K562 (cell line): ENCODE results near the gene PRDM8. TPM values are rescaled to one million over a fixed set of nuclear protein-coding genes. Genes with fewer than 3 reads are reported as not detected.

Source experiments
- BACH1 ChIP-seq: fragments of 200-800 bp; sonication (Bioruptor generic); IDR thresholded peaks from 2 replicates; pipeline ENCODE4 v1.6.1; 2016; ENCODE audit warnings: missing genetic modification characterization, missing compliant biosample characterization
- CCAR2 ChIP-seq: fragments of 200-400 bp; formaldehyde crosslinking; IDR thresholded peaks from 2 replicates; pipeline ENCODE4 v1.6.1; 2017; ENCODE audit warnings: mild to moderate bottlenecking, low read depth, low read length
- FOXM1 ChIP-seq, 2 experiments: fragments of 450-650 bp in 1 of 2; sonication (generic) in 1 of 2; formaldehyde crosslinking in 1 of 2; IDR thresholded peaks; 2 replicates each; pipeline versions ENCODE4 v1.6.1 to v1.9.0; 2017 to 2022; ENCODE audit warnings: low read depth in 2 of 2, mild to moderate bottlenecking in 2 of 2, missing genetic modification reagents in 1 of 2, moderate library complexity in 1 of 2
- MEF2D ChIP-seq: conservative IDR thresholded peaks from 2 replicates; pipeline ENCODE4 v1.6.1; 2016; ENCODE audit warnings: low read depth, missing genetic modification characterization, missing compliant biosample characterization
- MEIS2 ChIP-seq: fragments of 450-650 bp; IDR thresholded peaks from 2 replicates; pipeline ENCODE4 v1.6.1; 2014; ENCODE audit warnings: mild to moderate bottlenecking; ENCODE audit not compliant: partially characterized antibody
- POLR2G ChIP-seq: fragments of 200-400 bp; formaldehyde crosslinking; IDR thresholded peaks from 2 replicates; pipeline ENCODE4 v1.6.1; 2017; ENCODE audit warnings: low read depth, mild to moderate bottlenecking, antibody characterized with exemption, low read length, moderate library complexity
- PYGO2 ChIP-seq: fragments of 450-650 bp; IDR thresholded peaks from 2 replicates; pipeline ENCODE4 v1.6.1; 2016; ENCODE audit warnings: mild to moderate bottlenecking, missing genetic modification characterization, moderate library complexity, missing compliant biosample characterization
- ZNF551 ChIP-seq: fragments of 250-450 bp; sonication (Bioruptor Pico); IDR thresholded peaks from 2 replicates; pipeline ENCODE4 v1.5.0; 2021; ENCODE audit warnings: mild to moderate bottlenecking, moderate library complexity
- ZNF696 ChIP-seq: fragments of 250-450 bp; sonication (Bioruptor Pico); conservative IDR thresholded peaks from 2 replicates; pipeline ENCODE4 v1.4.0; 2020; ENCODE audit warnings: mild to moderate bottlenecking, moderate library complexity
- polyA plus RNA-seq, 8 experiments: library from polyadenylated mRNA; depleted of rRNA in 4 of 8; stranded (reverse) in 5 of 8; unstranded in 3 of 8; fragments of >200 nt; fragmentation: Nextera tagmentation in 2 of 8; fragmentation: Illumina TruSeq in 1 of 8; extraction: Ambion mirVana in 2 of 8; extraction: Trizol in 1 of 8; gene quantifications; 2 replicates each; pipeline versions ENCODE4 v1.2.1 to v1.2.3, GENCODE V29; 2011 to 2014; ENCODE audit warnings: inconsistent platforms in 1 of 8, missing spikeins in 1 of 8
- total RNA-seq, 7 experiments: library from RNA; depleted of rRNA in 6 of 7; stranded (reverse); fragments of >200 nt in 6 of 7; fragmentation: Illumina TruSeq in 2 of 7; extraction: Trizol in 2 of 7; gene quantifications; 2 replicates each; pipeline versions ENCODE4 v1.2.1 to v1.2.3, GENCODE V29; 2011 to 2021; ENCODE audit warnings: low replicate concordance in 1 of 7
- TF ChIP-seq, protein P1 (sequence below): fragments of 200-600 bp; sonication (generic); IDR thresholded peaks from one replicate; pipeline ENCODE4 v1.6.1; 2012; ENCODE audit warnings: mild to moderate bottlenecking, low read depth, low read length, inconsistent platforms
- TF ChIP-seq, protein P2 (sequence below): IDR thresholded peaks from 2 replicates; pipeline ENCODE4 v1.6.1; 2016; ENCODE audit warnings: missing genetic modification characterization, missing compliant biosample characterization
- TF ChIP-seq, protein P3 (sequence below): fragments of 450-650 bp; formaldehyde crosslinking; IDR thresholded peaks from 2 replicates; pipeline ENCODE4 v1.4.0; 2020; ENCODE audit warnings: mild to moderate bottlenecking, mixed read lengths

Gene PRDM8
- total and polyA plus RNA-seq, 9 of the 15 experiments (the other 6 are each of a cell fraction or from before 2014, with no cell fraction given) = 0.40 TPM; not detected in 8

DNA sequence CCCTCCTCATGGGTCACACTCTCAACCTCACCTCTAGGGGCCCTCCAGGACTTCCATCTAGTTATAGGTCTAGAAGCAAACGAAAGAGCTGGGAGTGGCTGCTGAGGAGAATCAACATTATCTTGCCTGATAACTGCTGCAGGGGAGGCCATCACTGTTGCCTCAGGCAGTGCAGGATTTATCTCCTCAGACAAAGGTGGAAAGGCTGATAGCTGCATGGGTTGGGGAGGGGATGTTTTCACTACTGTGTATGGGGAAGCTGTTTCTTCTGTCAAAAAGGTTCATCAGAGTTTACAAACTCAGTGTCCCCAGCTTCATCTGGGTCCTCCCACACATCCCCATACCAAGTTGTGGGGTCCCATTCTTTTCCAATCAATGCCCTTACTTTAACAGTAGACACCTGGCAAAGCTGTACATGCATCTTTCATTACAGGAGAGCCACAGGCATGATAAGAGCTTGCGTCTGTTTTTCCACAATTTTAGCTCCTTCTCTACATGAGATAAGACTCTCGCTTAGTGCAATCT, 17.6 kb upstream of the PRDM8 start (continued):
- TF ChIP-seq, protein P1, sequence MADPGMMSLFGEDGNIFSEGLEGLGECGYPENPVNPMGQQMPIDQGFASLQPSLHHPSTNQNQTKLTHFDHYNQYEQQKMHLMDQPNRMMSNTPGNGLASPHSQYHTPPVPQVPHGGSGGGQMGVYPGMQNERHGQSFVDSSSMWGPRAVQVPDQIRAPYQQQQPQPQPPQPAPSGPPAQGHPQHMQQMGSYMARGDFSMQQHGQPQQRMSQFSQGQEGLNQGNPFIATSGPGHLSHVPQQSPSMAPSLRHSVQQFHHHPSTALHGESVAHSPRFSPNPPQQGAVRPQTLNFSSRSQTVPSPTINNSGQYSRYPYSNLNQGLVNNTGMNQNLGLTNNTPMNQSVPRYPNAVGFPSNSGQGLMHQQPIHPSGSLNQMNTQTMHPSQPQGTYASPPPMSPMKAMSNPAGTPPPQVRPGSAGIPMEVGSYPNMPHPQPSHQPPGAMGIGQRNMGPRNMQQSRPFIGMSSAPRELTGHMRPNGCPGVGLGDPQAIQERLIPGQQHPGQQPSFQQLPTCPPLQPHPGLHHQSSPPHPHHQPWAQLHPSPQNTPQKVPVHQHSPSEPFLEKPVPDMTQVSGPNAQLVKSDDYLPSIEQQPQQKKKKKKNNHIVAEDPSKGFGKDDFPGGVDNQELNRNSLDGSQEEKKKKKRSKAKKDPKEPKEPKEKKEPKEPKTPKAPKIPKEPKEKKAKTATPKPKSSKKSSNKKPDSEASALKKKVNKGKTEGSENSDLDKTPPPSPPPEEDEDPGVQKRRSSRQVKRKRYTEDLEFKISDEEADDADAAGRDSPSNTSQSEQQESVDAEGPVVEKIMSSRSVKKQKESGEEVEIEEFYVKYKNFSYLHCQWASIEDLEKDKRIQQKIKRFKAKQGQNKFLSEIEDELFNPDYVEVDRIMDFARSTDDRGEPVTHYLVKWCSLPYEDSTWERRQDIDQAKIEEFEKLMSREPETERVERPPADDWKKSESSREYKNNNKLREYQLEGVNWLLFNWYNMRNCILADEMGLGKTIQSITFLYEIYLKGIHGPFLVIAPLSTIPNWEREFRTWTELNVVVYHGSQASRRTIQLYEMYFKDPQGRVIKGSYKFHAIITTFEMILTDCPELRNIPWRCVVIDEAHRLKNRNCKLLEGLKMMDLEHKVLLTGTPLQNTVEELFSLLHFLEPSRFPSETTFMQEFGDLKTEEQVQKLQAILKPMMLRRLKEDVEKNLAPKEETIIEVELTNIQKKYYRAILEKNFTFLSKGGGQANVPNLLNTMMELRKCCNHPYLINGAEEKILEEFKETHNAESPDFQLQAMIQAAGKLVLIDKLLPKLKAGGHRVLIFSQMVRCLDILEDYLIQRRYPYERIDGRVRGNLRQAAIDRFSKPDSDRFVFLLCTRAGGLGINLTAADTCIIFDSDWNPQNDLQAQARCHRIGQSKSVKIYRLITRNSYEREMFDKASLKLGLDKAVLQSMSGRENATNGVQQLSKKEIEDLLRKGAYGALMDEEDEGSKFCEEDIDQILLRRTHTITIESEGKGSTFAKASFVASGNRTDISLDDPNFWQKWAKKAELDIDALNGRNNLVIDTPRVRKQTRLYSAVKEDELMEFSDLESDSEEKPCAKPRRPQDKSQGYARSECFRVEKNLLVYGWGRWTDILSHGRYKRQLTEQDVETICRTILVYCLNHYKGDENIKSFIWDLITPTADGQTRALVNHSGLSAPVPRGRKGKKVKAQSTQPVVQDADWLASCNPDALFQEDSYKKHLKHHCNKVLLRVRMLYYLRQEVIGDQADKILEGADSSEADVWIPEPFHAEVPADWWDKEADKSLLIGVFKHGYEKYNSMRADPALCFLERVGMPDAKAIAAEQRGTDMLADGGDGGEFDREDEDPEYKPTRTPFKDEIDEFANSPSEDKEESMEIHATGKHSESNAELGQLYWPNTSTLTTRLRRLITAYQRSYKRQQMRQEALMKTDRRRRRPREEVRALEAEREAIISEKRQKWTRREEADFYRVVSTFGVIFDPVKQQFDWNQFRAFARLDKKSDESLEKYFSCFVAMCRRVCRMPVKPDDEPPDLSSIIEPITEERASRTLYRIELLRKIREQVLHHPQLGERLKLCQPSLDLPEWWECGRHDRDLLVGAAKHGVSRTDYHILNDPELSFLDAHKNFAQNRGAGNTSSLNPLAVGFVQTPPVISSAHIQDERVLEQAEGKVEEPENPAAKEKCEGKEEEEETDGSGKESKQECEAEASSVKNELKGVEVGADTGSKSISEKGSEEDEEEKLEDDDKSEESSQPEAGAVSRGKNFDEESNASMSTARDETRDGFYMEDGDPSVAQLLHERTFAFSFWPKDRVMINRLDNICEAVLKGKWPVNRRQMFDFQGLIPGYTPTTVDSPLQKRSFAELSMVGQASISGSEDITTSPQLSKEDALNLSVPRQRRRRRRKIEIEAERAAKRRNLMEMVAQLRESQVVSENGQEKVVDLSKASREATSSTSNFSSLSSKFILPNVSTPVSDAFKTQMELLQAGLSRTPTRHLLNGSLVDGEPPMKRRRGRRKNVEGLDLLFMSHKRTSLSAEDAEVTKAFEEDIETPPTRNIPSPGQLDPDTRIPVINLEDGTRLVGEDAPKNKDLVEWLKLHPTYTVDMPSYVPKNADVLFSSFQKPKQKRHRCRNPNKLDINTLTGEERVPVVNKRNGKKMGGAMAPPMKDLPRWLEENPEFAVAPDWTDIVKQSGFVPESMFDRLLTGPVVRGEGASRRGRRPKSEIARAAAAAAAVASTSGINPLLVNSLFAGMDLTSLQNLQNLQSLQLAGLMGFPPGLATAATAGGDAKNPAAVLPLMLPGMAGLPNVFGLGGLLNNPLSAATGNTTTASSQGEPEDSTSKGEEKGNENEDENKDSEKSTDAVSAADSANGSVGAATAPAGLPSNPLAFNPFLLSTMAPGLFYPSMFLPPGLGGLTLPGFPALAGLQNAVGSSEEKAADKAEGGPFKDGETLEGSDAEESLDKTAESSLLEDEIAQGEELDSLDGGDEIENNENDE = no peak
- TF ChIP-seq FOXM1 (IDR thresholded peaks at IDR 0.05; ENCODE audit: low read depth) (peak; percentile 91), FOXM1 (CRISPR knock-in tag; IDR thresholded peaks at IDR 0.05; ENCODE audit: low read depth) (no peak), MEIS2 (peak; percentile 90), MEF2D (tag) (0 out of 2 replicates have a peak, but pooled peaks have one; percentile 61), ZNF696 (CRISPR knock-in tag) (no peak), POLR2G (no peak), PYGO2 (no peak), ZNF551 (CRISPR knock-in tag) (no peak), BACH1 (tag) (no peak), CCAR2 (no peak)
- TF ChIP-seq, protein P2, sequence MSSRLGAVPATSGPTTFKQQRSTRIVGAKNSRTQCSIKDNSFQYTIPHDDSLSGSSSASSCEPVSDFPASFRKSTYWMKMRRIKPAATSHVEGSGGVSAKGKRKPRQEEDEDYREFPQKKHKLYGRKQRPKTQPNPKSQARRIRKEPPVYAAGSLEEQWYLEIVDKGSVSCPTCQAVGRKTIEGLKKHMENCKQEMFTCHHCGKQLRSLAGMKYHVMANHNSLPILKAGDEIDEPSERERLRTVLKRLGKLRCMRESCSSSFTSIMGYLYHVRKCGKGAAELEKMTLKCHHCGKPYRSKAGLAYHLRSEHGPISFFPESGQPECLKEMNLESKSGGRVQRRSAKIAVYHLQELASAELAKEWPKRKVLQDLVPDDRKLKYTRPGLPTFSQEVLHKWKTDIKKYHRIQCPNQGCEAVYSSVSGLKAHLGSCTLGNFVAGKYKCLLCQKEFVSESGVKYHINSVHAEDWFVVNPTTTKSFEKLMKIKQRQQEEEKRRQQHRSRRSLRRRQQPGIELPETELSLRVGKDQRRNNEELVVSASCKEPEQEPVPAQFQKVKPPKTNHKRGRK (tag) = no peak
- TF ChIP-seq, protein P3, sequence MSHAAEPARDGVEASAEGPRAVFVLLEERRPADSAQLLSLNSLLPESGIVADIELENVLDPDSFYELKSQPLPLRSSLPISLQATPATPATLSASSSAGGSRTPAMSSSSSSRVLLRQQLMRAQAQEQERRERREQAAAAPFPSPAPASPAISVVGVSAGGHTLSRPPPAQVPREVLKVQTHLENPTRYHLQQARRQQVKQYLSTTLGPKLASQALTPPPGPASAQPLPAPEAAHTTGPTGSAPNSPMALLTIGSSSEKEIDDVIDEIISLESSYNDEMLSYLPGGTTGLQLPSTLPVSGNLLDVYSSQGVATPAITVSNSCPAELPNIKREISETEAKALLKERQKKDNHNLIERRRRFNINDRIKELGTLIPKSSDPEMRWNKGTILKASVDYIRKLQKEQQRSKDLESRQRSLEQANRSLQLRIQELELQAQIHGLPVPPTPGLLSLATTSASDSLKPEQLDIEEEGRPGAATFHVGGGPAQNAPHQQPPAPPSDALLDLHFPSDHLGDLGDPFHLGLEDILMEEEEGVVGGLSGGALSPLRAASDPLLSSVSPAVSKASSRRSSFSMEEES = no peak
